Omental fat pad (tissue), 4 donors: ENCODE data around the gene WSCD1. TPM values are rescaled to one million over a fixed set of nuclear protein-coding genes. Genes with fewer than 3 reads are reported as not detected.
A peak's percentile ranks its signal among the peaks of the same experiment; 100 is the strongest.

Experiments used
- ATAC-seq: fragments of 150-250 bp; one replicate; pipeline ENCODE4 v1.9.1; 2016; ENCODE audit warnings: mild to moderate bottlenecking, moderate library complexity; ENCODE audit not compliant: low FRiP score
- DNase-seq: peaks from one replicate; pipeline ENCODE4 v3.0.0-alpha.2; 2019; ENCODE audit warnings: low spot score
- CTCF ChIP-seq, 3 donors: fragments of 450-650 bp; IDR thresholded peaks; one replicate each; pipeline ENCODE4 v1.5.1; 2016 to 2017; ENCODE audit warnings: antibody characterized with exemption in 3 of 3, mild to moderate bottlenecking in 3 of 3, moderate library complexity in 2 of 3
- total RNA-seq, 4 donors: library from RNA; depleted of rRNA; stranded (reverse); fragments of >200 nt; gene quantifications; one replicate each; pipeline ENCODE4 v1.1.0, GENCODE V29; 2016

The WSCD1 gene
- 1 to 10 TPM in 3 of 4 donors, under 1 TPM in 1; 0.93 to 6.1 (median 2.4) TPM for total RNA-seq

GRCh38 chr17:6069539-6070429 is at the start of gene WSCD1:
TSS of gene WSCD1 (plus strand) at chr17:6070379. CDS start at chr17:6080659, 10,280 bp downstream.
- DNase-seq (no peak), ATAC-seq (peak; percentile 39)
- TF ChIP-seq CTCF (IDR thresholded peaks at IDR 0.05), result no peak

DNA sequence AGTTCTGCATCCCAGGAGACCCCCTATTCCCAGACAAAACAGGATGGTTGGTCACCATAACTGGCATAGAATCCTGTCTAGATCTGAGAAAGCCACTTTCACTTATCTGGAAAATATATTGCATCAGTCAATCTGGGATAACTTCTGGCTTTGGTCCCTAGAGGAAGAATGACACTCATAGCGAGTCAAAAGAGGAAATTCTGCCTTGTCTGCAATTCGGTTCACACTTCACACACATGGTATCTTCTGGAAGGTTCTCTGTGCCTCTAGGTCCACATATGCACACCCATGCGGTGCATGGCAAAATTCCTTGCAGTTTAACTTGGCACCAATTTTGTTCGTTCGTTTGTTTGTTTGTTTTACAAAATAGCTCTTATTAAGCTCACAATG is 49.2 kb upstream of the WSCD1 start:
- DNase-seq (no peak), ATAC-seq (no peak)
- no peak for TF ChIP-seq CTCF (IDR thresholded peaks at IDR 0.05)

DNA sequence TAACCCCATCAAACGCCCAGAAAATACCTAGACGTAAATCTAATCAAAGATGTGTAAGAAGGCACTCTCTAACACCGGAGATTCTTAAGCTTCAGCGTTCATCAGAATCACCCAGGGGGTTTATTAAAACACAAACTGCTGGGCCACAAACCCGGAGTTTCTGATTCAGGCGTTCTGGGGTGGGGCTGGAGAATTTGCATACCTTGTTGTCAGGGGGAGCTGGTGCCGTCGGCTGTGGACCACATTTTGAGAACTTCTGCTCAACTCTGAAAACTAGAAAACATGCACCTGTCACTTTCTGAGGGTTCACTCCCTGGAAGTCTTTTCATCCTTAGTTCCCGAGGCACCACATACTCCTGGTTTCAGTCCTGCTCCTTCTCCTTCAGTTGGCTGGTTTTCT is 48.6 kb upstream of the WSCD1 start:
- TF ChIP-seq CTCF (IDR thresholded peaks at IDR 0.05), result no peak
- no peak for ATAC-seq
- DNase-seq, result no peak

DNA sequence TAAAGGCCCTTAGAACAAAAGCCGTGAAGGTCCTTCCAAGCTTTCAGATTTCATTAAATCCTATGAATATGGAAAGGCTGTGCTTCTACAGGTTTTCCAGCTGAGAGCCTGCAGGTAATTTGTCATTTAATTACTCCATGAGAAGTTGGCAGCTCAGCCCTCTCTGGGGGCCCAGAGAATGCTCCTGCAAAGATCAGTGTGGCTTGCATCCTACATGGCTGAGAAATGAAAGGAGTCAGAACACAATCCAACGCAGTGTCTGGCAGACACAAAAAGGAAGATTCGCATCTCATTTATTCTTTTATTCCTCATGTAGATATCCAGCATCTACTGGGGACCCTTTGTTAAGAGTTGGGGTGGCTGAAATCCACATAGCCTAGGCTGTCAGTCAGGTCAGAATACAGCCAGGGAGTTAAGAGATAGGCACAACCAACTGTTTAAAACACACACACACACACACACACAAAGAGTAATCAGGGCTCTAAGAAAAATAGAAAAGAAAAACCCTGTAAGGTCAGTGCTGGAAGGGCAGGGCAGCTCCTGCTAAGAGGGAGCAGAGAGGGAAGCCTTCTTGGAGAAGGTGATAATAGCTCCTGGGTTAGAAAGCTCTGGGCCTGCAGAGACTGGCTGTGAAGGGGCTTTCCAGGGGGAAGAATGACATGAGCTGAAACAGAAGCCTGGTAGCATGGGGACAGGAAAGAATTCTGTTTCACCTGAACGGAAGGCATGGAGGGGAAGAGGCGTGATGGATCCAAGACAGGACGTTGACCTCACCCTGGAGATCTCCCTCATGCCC is 46.9 kb upstream of the WSCD1 start:
- TF ChIP-seq CTCF (IDR thresholded peaks at IDR 0.05), result no peak
- no peak for DNase-seq
- no peak for ATAC-seq

DNA sequence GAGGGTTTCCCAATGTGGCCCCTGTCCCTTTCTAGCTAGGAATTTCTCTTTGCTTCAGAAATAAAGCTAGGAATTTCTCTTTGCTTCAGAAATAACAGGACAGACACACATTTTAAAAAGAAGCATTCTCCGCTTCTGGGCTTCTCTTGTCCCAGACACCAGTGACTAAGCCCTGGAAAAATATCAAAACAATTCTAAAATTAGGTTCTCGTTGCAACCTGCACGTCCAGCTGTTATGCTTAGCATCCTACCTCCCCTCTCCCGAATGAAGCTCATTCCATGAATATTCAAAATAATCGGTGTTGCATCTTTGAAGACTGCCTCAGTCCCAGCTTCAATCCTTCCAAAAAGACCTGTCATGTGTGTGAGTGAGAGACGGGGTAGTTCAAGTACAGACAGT is 45.6 kb upstream of the WSCD1 start:
- no peak for TF ChIP-seq CTCF (IDR thresholded peaks at IDR 0.05)
- ATAC-seq, result no peak
- no peak for DNase-seq

DNA sequence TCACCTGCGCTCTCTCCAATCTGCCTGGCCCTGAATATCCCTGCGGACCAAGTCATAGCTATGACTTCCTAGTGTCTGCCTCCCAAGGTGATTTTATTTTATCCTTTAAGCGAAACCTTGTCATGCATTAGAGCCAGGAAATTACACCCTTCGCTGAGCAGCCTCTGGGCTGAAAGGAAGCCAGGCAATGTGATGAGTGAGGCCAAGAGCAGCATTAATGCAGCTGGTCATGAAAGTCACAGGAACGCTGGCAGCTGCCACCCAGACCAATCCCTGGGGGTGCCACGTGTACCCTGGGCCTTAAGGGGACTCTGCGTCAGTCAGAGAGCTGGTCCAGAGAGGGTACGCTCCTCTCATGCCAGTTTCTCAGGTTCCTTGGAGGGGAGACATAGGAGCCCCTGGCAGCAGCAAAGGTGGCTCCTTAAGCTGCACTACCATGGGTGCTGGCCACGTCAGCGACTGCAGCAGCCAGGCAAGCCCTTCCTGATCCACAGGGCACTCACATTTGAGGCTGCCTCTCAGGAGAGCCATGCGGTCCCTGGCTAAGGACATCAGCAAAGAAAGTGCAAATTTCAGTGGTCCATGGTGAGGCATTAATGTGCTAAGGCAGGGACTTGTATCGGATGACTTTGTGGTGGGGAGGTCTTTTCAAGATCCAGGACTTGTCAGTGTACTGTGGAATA is 42.7 kb upstream of the WSCD1 start:
- ATAC-seq, result no peak
- DNase-seq, result no peak
- no peak for TF ChIP-seq CTCF (IDR thresholded peaks at IDR 0.05)
